GM23338 (cell line): ENCODE data around the gene USH2A. TPM values are rescaled to one million over a fixed set of nuclear protein-coding genes. Genes with fewer than 3 reads are reported as not detected.

Source experiments
- ATAC-seq: fragments of 200-7000 bp; cut with Tn5 transposase; 3 replicates; pipeline ENCODE4 v1.9.1; 2020
- DNase-seq: peaks from one replicate; pipeline ENCODE4 v3.0.0-alpha.2; 2015; ENCODE audit warnings: low spot score
- H2AFZ ChIP-seq: fragments of 200-600 bp; sonication (generic); 2 replicates; pipeline ENCODE4 v1.8.0; 2016; ENCODE audit warnings: antibody characterized with exemption, mild to moderate bottlenecking, moderate library complexity
- H3F3A ChIP-seq: fragments of 200-600 bp; sonication (generic); replicated peaks from 2 replicates; pipeline ENCODE4 v1.8.0; 2017; ENCODE audit warnings: antibody characterized with exemption, mixed run types, low read depth
- H3K27ac ChIP-seq: fragments of 200-600 bp; sonication (generic); 2 replicates; pipeline ENCODE4 v1.6.1; 2016; ENCODE audit warnings: low read depth
- H3K27me3 ChIP-seq: fragments of 200-600 bp; sonication (generic); 2 replicates; pipeline ENCODE4 v1.8.0; 2016; ENCODE audit warnings: mild to moderate bottlenecking, mixed run types, moderate library complexity; ENCODE audit not compliant: insufficient read depth
- H3K36me3 ChIP-seq: fragments of 200-600 bp; sonication (generic); 2 replicates; pipeline ENCODE4 v1.8.0; 2016; ENCODE audit warnings: mild to moderate bottlenecking; ENCODE audit not compliant: insufficient read depth
- H3K4me1 ChIP-seq: fragments of 200-600 bp; sonication (generic); 2 replicates; pipeline ENCODE4 v1.8.0; 2016; ENCODE audit warnings: mild to moderate bottlenecking, moderate library complexity; ENCODE audit not compliant: insufficient read depth
- H3K4me2 ChIP-seq: fragments of 200-600 bp; sonication (generic); 2 replicates; pipeline ENCODE4 v1.7.1; 2017; ENCODE audit warnings: mixed run types
- H3K4me3 ChIP-seq: fragments of 200-600 bp; sonication (generic); 2 replicates; pipeline ENCODE4 v1.6.1; 2016; ENCODE audit warnings: mixed run types
- H3K79me2 ChIP-seq: fragments of 200-600 bp; sonication (generic); replicated peaks from 2 replicates; pipeline ENCODE4 v1.8.0; 2017; ENCODE audit warnings: mild to moderate bottlenecking; ENCODE audit not compliant: insufficient read depth
- H3K9me2 ChIP-seq: fragments of 200-600 bp; sonication (generic); 2 replicates; pipeline ENCODE4 v1.8.0; 2017; ENCODE audit not compliant: insufficient read depth
- H4K20me1 ChIP-seq: fragments of 200-600 bp; sonication (generic); replicated peaks from 2 replicates; pipeline ENCODE4 v1.8.0; 2017; ENCODE audit warnings: mild to moderate bottlenecking; ENCODE audit not compliant: insufficient read depth
- H3K27ac Mint-ChIP-seq: 2 replicates; pipeline ENCODE4 v1.8.0; 2020; ENCODE audit warnings: inconsistent platforms, mild to moderate bottlenecking, moderate library complexity, mixed read lengths
- H3K27me3 Mint-ChIP-seq: 3 replicates; pipeline ENCODE4 v1.8.0; 2022; ENCODE audit warnings: low read depth, mild to moderate bottlenecking, moderate library complexity, mixed read lengths, inconsistent platforms; ENCODE audit not compliant: insufficient read depth, poor library complexity
- H3K36me3 Mint-ChIP-seq: 3 replicates; pipeline ENCODE4 v1.8.0; 2021; ENCODE audit warnings: low read depth, mild to moderate bottlenecking, inconsistent platforms, moderate library complexity, mixed read lengths
- H3K4me1 Mint-ChIP-seq: 3 replicates; pipeline ENCODE4 v1.8.0; 2020; ENCODE audit warnings: mild to moderate bottlenecking, inconsistent platforms, mixed read lengths
- H3K4me3 Mint-ChIP-seq: 3 replicates; pipeline ENCODE4 v1.8.0; 2021; ENCODE audit warnings: moderate library complexity, mild to moderate bottlenecking, inconsistent platforms, mixed read lengths
- H3K9me3 Mint-ChIP-seq: 3 replicates; pipeline ENCODE4 v1.8.0; 2020; ENCODE audit warnings: moderate library complexity, mild to moderate bottlenecking, inconsistent platforms, mixed read lengths
- EZH2 ChIP-seq: fragments of 200-600 bp; sonication (generic); IDR thresholded peaks from one replicate; pipeline ENCODE4 v1.8.0; 2017; ENCODE audit warnings: antibody characterized with exemption, mild to moderate bottlenecking, low read depth; ENCODE audit not compliant: unreplicated experiment
- JUNB ChIP-seq: IDR thresholded peaks from one replicate; pipeline ENCODE4 v1.6.1; 2016; ENCODE audit warnings: antibody characterized with exemption; ENCODE audit not compliant: unreplicated experiment
- NANOG ChIP-seq: IDR thresholded peaks from 2 replicates; pipeline ENCODE4 v1.6.1; 2016; ENCODE audit warnings: antibody characterized with exemption, borderline replicate concordance
- POLR2AphosphoS5 ChIP-seq: IDR thresholded peaks from 2 replicates; pipeline ENCODE4 v1.6.1; 2016; ENCODE audit warnings: antibody characterized with exemption, low read depth
- STAT1 ChIP-seq: IDR thresholded peaks from one replicate; pipeline ENCODE4 v1.6.1; 2016; ENCODE audit warnings: antibody characterized with exemption; ENCODE audit not compliant: unreplicated experiment
- ZNF331 ChIP-seq: fragments of 250-450 bp; sonication (Bioruptor Pico); IDR thresholded peaks from 2 replicates; pipeline ENCODE4 v1.5.0; 2020; ENCODE audit warnings: low read depth, mild to moderate bottlenecking, moderate library complexity
- polyA plus RNA-seq: library from polyadenylated mRNA; unstranded; fragments of >200 nt; fragmentation: Nextera tagmentation; extraction: Ambion mirVana; gene quantifications from 2 replicates; pipeline ENCODE4 v1.2.1, GENCODE V29; 2016
- total RNA-seq: library from RNA; depleted of rRNA; stranded (reverse); fragments of >200 nt; shearing (Covaris generic); gene quantifications from 2 replicates; pipeline ENCODE4 v1.2.3, GENCODE V29; 2014
- TF ChIP-seq, protein P1 (sequence below): fragments of 250-450 bp; sonication (Bioruptor Pico); IDR thresholded peaks from 2 replicates; pipeline ENCODE4 v1.5.0; 2020; ENCODE audit warnings: mild to moderate bottlenecking, moderate library complexity

The USH2A gene
- total and polyA plus RNA-seq, 2 experiments from 2014 or later = 0.03 TPM

GRCh38 chr1:215877452-215877951, 545.7 kb downstream of the USH2A start:
- Mint-ChIP-seq H3K27me3 (peaks cover 2% of the 10 kb centered on the region), H3K4me3 (no peak overlapping the region), H3K4me1 (no peaks in the 10 kb centered on the region), H3K9me3 (no peaks in the 10 kb centered on the region), H3K27ac (no peak overlapping the region), H3K36me3 (no peaks in the 10 kb centered on the region)
- Histone ChIP-seq H3K36me3 (no peaks in the 10 kb centered on the region), H3K27ac (no peak overlapping the region), H3K4me3 (no peak overlapping the region), H3K79me2 (no peaks in the 10 kb centered on the region), H2AFZ (no peak overlapping the region), H3K27me3 (no peaks in the 10 kb centered on the region), H3F3A (no peaks in the 10 kb centered on the region), H3K4me2 (no peak overlapping the region), H3K4me1 (no peaks in the 10 kb centered on the region), H3K9me2 (no peaks in the 10 kb centered on the region), H4K20me1 (no peaks in the 10 kb centered on the region)
- TF ChIP-seq, protein P1, sequence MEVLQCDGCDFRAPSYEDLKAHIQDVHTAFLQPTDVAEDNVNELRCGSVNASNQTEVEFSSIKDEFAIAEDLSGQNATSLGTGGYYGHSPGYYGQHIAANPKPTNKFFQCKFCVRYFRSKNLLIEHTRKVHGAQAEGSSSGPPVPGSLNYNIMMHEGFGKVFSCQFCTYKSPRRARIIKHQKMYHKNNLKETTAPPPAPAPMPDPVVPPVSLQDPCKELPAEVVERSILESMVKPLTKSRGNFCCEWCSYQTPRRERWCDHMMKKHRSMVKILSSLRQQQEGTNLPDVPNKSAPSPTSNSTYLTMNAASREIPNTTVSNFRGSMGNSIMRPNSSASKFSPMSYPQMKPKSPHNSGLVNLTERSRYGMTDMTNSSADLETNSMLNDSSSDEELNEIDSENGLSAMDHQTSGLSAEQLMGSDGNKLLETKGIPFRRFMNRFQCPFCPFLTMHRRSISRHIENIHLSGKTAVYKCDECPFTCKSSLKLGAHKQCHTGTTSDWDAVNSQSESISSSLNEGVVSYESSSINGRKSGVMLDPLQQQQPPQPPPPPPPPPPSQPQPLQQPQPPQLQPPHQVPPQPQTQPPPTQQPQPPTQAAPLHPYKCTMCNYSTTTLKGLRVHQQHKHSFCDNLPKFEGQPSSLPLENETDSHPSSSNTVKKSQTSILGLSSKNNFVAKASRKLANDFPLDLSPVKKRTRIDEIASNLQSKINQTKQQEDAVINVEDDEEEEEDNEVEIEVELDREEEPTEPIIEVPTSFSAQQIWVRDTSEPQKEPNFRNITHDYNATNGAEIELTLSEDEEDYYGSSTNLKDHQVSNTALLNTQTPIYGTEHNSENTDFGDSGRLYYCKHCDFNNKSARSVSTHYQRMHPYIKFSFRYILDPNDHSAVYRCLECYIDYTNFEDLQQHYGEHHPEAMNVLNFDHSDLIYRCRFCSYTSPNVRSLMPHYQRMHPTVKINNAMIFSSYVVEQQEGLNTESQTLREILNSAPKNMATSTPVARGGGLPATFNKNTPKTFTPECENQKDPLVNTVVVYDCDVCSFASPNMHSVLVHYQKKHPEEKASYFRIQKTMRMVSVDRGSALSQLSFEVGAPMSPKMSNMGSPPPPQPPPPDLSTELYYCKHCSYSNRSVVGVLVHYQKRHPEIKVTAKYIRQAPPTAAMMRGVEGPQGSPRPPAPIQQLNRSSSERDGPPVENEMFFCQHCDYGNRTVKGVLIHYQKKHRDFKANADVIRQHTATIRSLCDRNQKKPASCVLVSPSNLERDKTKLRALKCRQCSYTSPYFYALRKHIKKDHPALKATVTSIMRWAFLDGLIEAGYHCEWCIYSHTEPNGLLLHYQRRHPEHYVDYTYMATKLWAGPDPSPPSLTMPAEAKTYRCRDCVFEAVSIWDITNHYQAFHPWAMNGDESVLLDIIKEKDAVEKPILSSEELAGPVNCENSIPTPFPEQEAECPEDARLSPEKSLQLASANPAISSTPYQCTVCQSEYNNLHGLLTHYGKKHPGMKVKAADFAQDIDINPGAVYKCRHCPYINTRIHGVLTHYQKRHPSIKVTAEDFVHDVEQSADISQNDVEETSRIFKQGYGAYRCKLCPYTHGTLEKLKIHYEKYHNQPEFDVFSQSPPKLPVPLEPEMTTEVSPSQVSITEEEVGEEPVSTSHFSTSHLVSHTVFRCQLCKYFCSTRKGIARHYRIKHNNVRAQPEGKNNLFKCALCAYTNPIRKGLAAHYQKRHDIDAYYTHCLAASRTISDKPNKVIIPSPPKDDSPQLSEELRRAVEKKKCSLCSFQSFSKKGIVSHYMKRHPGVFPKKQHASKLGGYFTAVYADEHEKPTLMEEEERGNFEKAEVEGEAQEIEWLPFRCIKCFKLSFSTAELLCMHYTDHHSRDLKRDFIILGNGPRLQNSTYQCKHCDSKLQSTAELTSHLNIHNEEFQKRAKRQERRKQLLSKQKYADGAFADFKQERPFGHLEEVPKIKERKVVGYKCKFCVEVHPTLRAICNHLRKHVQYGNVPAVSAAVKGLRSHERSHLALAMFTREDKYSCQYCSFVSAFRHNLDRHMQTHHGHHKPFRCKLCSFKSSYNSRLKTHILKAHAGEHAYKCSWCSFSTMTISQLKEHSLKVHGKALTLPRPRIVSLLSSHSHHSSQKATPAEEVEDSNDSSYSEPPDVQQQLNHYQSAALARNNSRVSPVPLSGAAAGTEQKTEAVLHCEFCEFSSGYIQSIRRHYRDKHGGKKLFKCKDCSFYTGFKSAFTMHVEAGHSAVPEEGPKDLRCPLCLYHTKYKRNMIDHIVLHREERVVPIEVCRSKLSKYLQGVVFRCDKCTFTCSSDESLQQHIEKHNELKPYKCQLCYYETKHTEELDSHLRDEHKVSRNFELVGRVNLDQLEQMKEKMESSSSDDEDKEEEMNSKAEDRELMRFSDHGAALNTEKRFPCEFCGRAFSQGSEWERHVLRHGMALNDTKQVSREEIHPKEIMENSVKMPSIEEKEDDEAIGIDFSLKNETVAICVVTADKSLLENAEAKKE = no peak
- TF ChIP-seq JUNB = no peak
- no peak for TF ChIP-seq NANOG
- no peak for TF ChIP-seq POLR2AphosphoS5
- ATAC-seq (no peak), DNase-seq (no peak)

DNA sequence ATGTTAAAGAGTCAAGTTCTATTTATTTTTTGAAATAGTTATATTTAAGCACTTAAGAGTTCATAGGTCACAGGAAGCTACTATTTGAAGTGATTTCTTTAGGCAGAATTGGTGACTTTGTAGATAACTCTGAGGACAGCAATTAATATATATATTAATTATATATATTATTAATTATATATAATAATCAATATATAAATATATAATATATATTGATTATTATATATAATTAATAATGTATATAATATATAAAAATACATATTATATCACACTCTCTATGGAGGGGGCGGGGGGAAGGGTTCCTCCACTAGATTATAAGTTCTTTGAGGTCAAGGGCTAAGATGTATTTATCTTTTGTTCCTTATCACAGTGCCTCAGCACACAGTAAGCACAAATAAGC, 547.5 kb downstream of the USH2A start:
- no peaks in the 10 kb centered on the region for H3K4me1 ChIP-seq
- DNase-seq (no peak), ATAC-seq (no peak)
- no peaks in the 10 kb centered on the region for H3K9me2 ChIP-seq
- Mint-ChIP-seq H3K9me3 (no peaks in the 10 kb centered on the region), H3K36me3 (no peaks in the 10 kb centered on the region), H3K4me3 (no peak overlapping the region), H3K27me3 (peaks cover 2% of the 10 kb centered on the region), H3K4me1 (no peaks in the 10 kb centered on the region), H3K27ac (no peak overlapping the region)
- H3K27me3 ChIP-seq = no peaks in the 10 kb centered on the region
- H3K4me2 ChIP-seq = no peak overlapping the region
- no peaks in the 10 kb centered on the region for H4K20me1 ChIP-seq
- no peaks in the 10 kb centered on the region for H3F3A ChIP-seq
- H3K4me3 ChIP-seq = no peak overlapping the region
- H3K36me3 ChIP-seq = no peaks in the 10 kb centered on the region
- no peak overlapping the region for H3K27ac ChIP-seq
- no peaks in the 10 kb centered on the region for H3K79me2 ChIP-seq
- no peak overlapping the region for H2AFZ ChIP-seq
- TF ChIP-seq EZH2 (no peak), NANOG (no peak), ZNF331 (CRISPR knock-in tag) (no peak), STAT1 (no peak)
- TF ChIP-seq, protein P1 = no peak
